Gastroesophageal sphincter (tissue), 2 donors: Measurements from ENCODE around the gene CDKAL1.

Source experiments
- POLR2A ChIP-seq, 2 donors: fragments of 450-650 bp; IDR thresholded peaks; one replicate each; pipeline ENCODE4 v1.6.1; 2017; ENCODE audit warnings: antibody characterized with exemption in 2 of 2, mild to moderate bottlenecking in 2 of 2, moderate library complexity in 1 of 2
- POLR2AphosphoS5 ChIP-seq: sonication (generic); formaldehyde crosslinking; IDR thresholded peaks from one replicate; pipeline ENCODE4 v1.6.1; 2017; ENCODE audit warnings: antibody characterized with exemption

DNA sequence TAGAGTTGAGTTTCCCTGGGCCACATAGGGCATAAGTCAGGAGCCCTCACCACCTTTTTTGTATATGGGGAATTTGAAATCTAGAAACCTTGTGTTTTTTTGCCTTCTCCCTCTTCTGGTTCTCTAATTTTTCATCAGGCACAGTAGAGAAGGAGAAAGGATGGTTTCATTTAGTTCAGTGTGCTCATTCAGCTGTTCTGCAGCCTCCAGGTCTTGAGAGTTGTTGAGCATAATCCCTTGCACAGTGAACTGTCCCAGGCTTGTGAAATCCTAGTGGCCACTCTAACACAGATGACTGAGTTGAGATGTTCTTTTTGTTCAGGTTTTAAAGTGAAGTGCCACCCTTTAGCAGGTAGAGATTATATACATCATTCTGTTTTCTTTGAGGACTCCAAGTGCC, 183.5 kb downstream of the CDKAL1 start:
- TF ChIP-seq POLR2A (IDR thresholded peaks at IDR 0.05): no peak
- no peak for TF ChIP-seq POLR2AphosphoS5
